HCT116 (cell line): Measurements from ENCODE around the gene OVAAL. TPM values are rescaled to one million over a fixed set of nuclear protein-coding genes. Genes with fewer than 3 reads are reported as not detected.

Experiments
- ATAC-seq: fragments of 200-7000 bp; cut with Tn5 transposase; 2 replicates; pipeline ENCODE4 v1.9.1; 2020; ENCODE audit warnings: mild to moderate bottlenecking, moderate library complexity
- BruUV-seq: library from RNA; stranded (reverse); fragments of 400-500 nt; replicated peaks from 2 replicates; lab custom pipeline; 2021; lab: Mats Ljungman, UMichigan
- CTCF ChIA-PET: fragments of 300-600 bp; sonication (Branson Sonifier 250); formaldehyde crosslinking; loops from one replicate; lab custom pipeline; 2021; ENCODE audit warnings: antibody characterized with exemption; lab: Charles Lee
- POLR2A ChIA-PET: fragments of 300-600, 350-600 bp; sonication (Branson Sonifier 250); formaldehyde crosslinking; loops from one replicate; lab custom pipeline; 2021; ENCODE audit warnings: antibody characterized with exemption; lab: Charles Lee
- RAD21 ChIA-PET, 2 experiments: fragments of 300-600 bp; sonication (Branson Sonifier 250); formaldehyde crosslinking; loops; one replicate each; lab custom pipeline; 2023; ENCODE audit warnings: low total read pairs in 2 of 2; ENCODE audit not compliant: uncharacterized antibody in 2 of 2, unreplicated experiment in 2 of 2, low non-redundant PET in 1 of 2; lab: Charles Lee
- DNase-seq: peaks from one replicate; pipeline ENCODE4 v3.0.0-alpha.2; 2010; ENCODE audit warnings: low read depth, low spot score
- H2AFZ ChIP-seq: fragments of 200-600 bp; shearing (Covaris generic), sonication (generic); 2 replicates; pipeline ENCODE4 v1.6.1; 2017; ENCODE audit warnings: low read depth, mixed run types, mixed read lengths, antibody characterized with exemption, low read length; ENCODE audit not compliant: poor library complexity, severe bottlenecking
- H3K27ac ChIP-seq: 2 replicates; pipeline ENCODE4 v1.5.1; 2012; ENCODE audit warnings: low read depth, low read length
- H3K27me3 ChIP-seq: fragments of 200-600 bp; sonication (generic); 2 replicates; pipeline ENCODE4 v1.6.1; 2016; ENCODE audit warnings: mixed run types, low read length, mixed read lengths; ENCODE audit not compliant: insufficient read depth
- H3K36me3 ChIP-seq, 2 experiments: fragments of 200-500 bp in 1 of 2; fragments of 200-600 bp in 1 of 2; sonication (Bioruptor generic) in 1 of 2; sonication (generic) in 1 of 2; 2 replicates each; pipeline versions ENCODE4 v1.5.1 to v1.6.1; 2014 to 2016; ENCODE audit warnings: low read length in 2 of 2, inconsistent platforms in 1 of 2, mixed read lengths in 1 of 2, mixed run types in 1 of 2; ENCODE audit not compliant: insufficient read depth in 2 of 2, control insufficient read depth in 1 of 2
- H3K4me1 ChIP-seq, 2 experiments: fragments of 200-600 bp in 1 of 2; sonication (generic) in 1 of 2; 2 replicates each; pipeline versions ENCODE4 v1.5.1 to v1.6.1; 2012 to 2017; ENCODE audit warnings: low read length in 2 of 2, inconsistent platforms in 1 of 2, mild to moderate bottlenecking in 1 of 2, mixed read lengths in 1 of 2, mixed run types in 1 of 2, moderate library complexity in 1 of 2; ENCODE audit not compliant: insufficient read depth in 2 of 2, control insufficient read depth in 1 of 2
- H3K4me2 ChIP-seq: fragments of 200-600 bp; sonication (generic); 2 replicates; pipeline ENCODE4 v1.6.1; 2017; ENCODE audit warnings: mixed run types, low read length, mixed read lengths
- H3K4me3 ChIP-seq, 2 experiments: fragments of 200-600 bp in 1 of 2; sonication (generic) in 1 of 2; replicated peaks in 1 of 2; 2 replicates each; pipeline ENCODE4 v1.5.1; 2011 to 2016; ENCODE audit warnings: low read length in 2 of 2, control low read depth in 1 of 2, low read depth in 1 of 2, mild to moderate bottlenecking in 1 of 2, mixed read lengths in 1 of 2, mixed run types in 1 of 2
- H3K79me2 ChIP-seq: fragments of 200-600 bp; sonication (generic); 2 replicates; pipeline ENCODE4 v1.6.1; 2017; ENCODE audit warnings: mild to moderate bottlenecking, mixed run types, low read length, moderate library complexity, mixed read lengths; ENCODE audit not compliant: insufficient read depth
- H3K9ac ChIP-seq: fragments of 200-600 bp; sonication (generic); 2 replicates; pipeline ENCODE4 v1.6.1; 2016; ENCODE audit warnings: low read length, mixed read lengths
- H3K9me2 ChIP-seq: fragments of 200-600 bp; sonication (generic), shearing (Covaris generic); 2 replicates; pipeline ENCODE4 v1.6.1; 2017; ENCODE audit warnings: mixed run types, mild to moderate bottlenecking, moderate library complexity; ENCODE audit not compliant: insufficient read depth
- H3K9me3 ChIP-seq, 2 experiments: fragments of 200-500 bp in 1 of 2; fragments of 200-600 bp in 1 of 2; sonication (Bioruptor generic) in 1 of 2; sonication (generic) in 1 of 2; 2 replicates each; pipeline ENCODE4 v1.6.1; 2014 to 2017; ENCODE audit warnings: low read length in 2 of 2, mixed read lengths in 2 of 2, inconsistent platforms in 1 of 2, low read depth in 1 of 2, mild to moderate bottlenecking in 1 of 2, mixed run types in 1 of 2, moderate library complexity in 1 of 2; ENCODE audit not compliant: control insufficient read depth in 1 of 2, insufficient read depth in 1 of 2
- H4K20me1 ChIP-seq: fragments of 200-600 bp; sonication (generic), shearing (Covaris generic); 2 replicates; pipeline ENCODE4 v1.6.1; 2017; ENCODE audit warnings: mixed run types, mild to moderate bottlenecking, moderate library complexity; ENCODE audit not compliant: insufficient read depth
- ATF3 ChIP-seq: IDR thresholded peaks from 2 replicates; pipeline ENCODE4 v1.6.1; 2012
- CBX3 ChIP-seq: IDR thresholded peaks from 2 replicates; pipeline ENCODE4 v1.6.1; 2012; ENCODE audit warnings: low read depth
- CEBPB ChIP-seq: IDR thresholded peaks from 2 replicates; pipeline ENCODE4 v1.6.1; 2012; ENCODE audit warnings: low read depth
- CTCF ChIP-seq, 3 experiments: fragments of 200-600 bp in 1 of 3; sonication (generic) in 1 of 3; IDR thresholded peaks in 2 of 3; conservative IDR thresholded peaks in 1 of 3; 2 replicates each; pipeline ENCODE4 v1.5.1; 2012 to 2017; ENCODE audit warnings: low read depth in 2 of 3, low read length in 2 of 3, antibody characterized with exemption in 1 of 3, borderline replicate concordance in 1 of 3, control low read depth in 1 of 3, mild to moderate bottlenecking in 1 of 3, mixed read lengths in 1 of 3, mixed run types in 1 of 3, moderate library complexity in 1 of 3; ENCODE audit not compliant: insufficient read depth in 1 of 3
- EGR1 ChIP-seq: IDR thresholded peaks from 2 replicates; pipeline ENCODE4 v1.6.1; 2012; ENCODE audit warnings: low read depth
- ELF1 ChIP-seq: IDR thresholded peaks from 2 replicates; pipeline ENCODE4 v1.6.1; 2012; ENCODE audit warnings: low read depth, borderline replicate concordance
- EZH2 ChIP-seq: fragments of 200-600 bp; sonication (generic); IDR thresholded peaks from 2 replicates; pipeline ENCODE4 v1.6.1; 2017; ENCODE audit warnings: antibody characterized with exemption, mixed run types
- EZH2phosphoT487 ChIP-seq: fragments of 200-600 bp; IDR thresholded peaks from 2 replicates; pipeline ENCODE4 v1.6.1; 2018; ENCODE audit warnings: antibody characterized with exemption, borderline replicate concordance
- FOSL1 ChIP-seq: IDR thresholded peaks from 2 replicates; pipeline ENCODE4 v1.6.1; 2012; ENCODE audit warnings: low read depth
- JUND ChIP-seq: IDR thresholded peaks from 2 replicates; pipeline ENCODE4 v1.6.1; 2012
- MAX ChIP-seq: IDR thresholded peaks from 2 replicates; pipeline ENCODE4 v1.6.1; 2012
- POLR2AphosphoS5 ChIP-seq: IDR thresholded peaks from 2 replicates; pipeline ENCODE4 v1.6.1; 2011; ENCODE audit warnings: mild to moderate bottlenecking, low read depth, low read length, moderate library complexity
- RAD21 ChIP-seq: IDR thresholded peaks from 2 replicates; pipeline ENCODE4 v1.6.1; 2012; ENCODE audit warnings: low read depth, mild to moderate bottlenecking
- REST ChIP-seq: IDR thresholded peaks from 2 replicates; pipeline ENCODE4 v1.6.1; 2012; ENCODE audit warnings: low read depth
- SIN3A ChIP-seq: IDR thresholded peaks from 2 replicates; pipeline ENCODE4 v1.6.1; 2012; ENCODE audit warnings: low read depth
- SP1 ChIP-seq: IDR thresholded peaks from 2 replicates; pipeline ENCODE4 v1.6.1; 2012; ENCODE audit warnings: low read depth
- TCF7L2 ChIP-seq: IDR thresholded peaks from 2 replicates; pipeline ENCODE4 v1.7.0; 2011; ENCODE audit warnings: borderline replicate concordance, inconsistent platforms; ENCODE audit not compliant: insufficient read depth, insufficient read length; ENCODE audit errors: extremely low read depth
- ZFX ChIP-seq: fragments of 450-650 bp; IDR thresholded peaks from 2 replicates; pipeline ENCODE4 v1.6.1; 2017
- intact Hi-C: fragments of 100-400 bp; cut with micrococcal nuclease; formaldehyde crosslinking; loops from 2 replicates; pipeline ENCODE4 v1.10.0; 2022
- total RNA-seq: library from RNA; stranded (reverse); gene quantifications from one replicate; pipeline ENCODE4 v1.2.1, GENCODE V29; 2021; ENCODE audit not compliant: unreplicated experiment

OVAAL gene
- total RNA-seq, 1 experiment from 2014 or later = not detected

- H3K9me3 ChIP-seq = no peaks in the 10 kb centered on the region
- ATAC-seq (no peak), DNase-seq (no peak)
- H3K4me1 ChIP-seq = peaks cover 0 to 5% of the 10 kb centered on the region in 2 experiments; a peak in 2 of 4 replicates
- H3K27ac ChIP-seq = no peak overlapping the region
- no peak overlapping the region for H3K4me2 ChIP-seq
- no peak overlapping the region for H3K9ac ChIP-seq
- no peak overlapping the region for H2AFZ ChIP-seq
- no peaks in the 10 kb centered on the region for H3K27me3 ChIP-seq
- ChIA-PET CTCF (no interaction called here), RAD21 (no interaction called here), POLR2A (no interaction called here)
- H3K36me3 ChIP-seq = no peaks in the 10 kb centered on the region
- no peaks in the 10 kb centered on the region for H3K79me2 ChIP-seq
- TF ChIP-seq RAD21 (no peak), CTCF (IDR thresholded peaks at IDR 0.05 in 2 of 3, conservative IDR thresholded peaks at IDR 0.05 in 1 of 3; ENCODE audit: borderline replicate concordance in 1 of 3, insufficient read depth in 1 of 3, low read depth in 2 of 3, low read length in 2 of 3) (no peak), SIN3A (no peak), ELF1 (no peak), MAX (no peak), EGR1 (no peak), SP1 (no peak), REST (no peak), FOSL1 (no peak), ZFX (no peak), EZH2phosphoT487 (no peak), CBX3 (no peak), TCF7L2 (no peak), ATF3 (no peak), JUND (no peak), EZH2 (no peak), POLR2AphosphoS5 (no peak), CEBPB (no peak)
- H3K4me3 ChIP-seq = no peak overlapping the region
- H3K9me2 ChIP-seq = no peaks in the 10 kb centered on the region
- intact Hi-C loops = no loop called here
- no peaks in the 10 kb centered on the region for H4K20me1 ChIP-seq
- BruUV-seq = no TSS peak
These were observed 3.4 kb upstream of the OVAAL start for GRCh38 chr1:180555411-180555810.
